ENCODE data around the gene WDR77.

The WDR77 gene

DNA sequence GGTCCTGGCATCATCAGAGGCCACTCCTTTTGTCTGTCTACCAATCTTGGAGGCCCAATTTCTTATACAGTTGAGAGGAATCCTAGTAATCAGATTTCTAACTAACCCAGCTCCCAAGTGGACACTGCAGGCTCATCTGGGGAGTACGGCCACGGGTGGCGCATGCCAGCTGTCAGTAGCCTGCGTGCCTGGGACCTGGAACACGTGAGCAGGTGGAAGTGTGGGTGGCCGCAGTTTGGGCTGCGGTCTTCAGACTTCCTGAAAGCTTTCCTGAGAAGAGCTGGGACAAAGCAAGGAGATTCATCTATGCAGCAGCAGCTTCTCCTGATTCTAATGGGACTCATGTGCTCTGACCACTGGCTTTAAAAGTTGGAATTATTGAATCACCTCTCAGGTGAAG, 42.0 kb upstream of the WDR77 start:
- H3K79me2 ChIP-seq (ENCODE audit: insufficient read depth, low read length): no peaks in the 10 kb centered on the region
- H3K4me3 ChIP-seq (ENCODE audit: insufficient read depth, low read length, poor library complexity, severe bottlenecking): no peak overlapping the region
- H3K9ac ChIP-seq (ENCODE audit: low read length): no peak overlapping the region
- no peaks in the 10 kb centered on the region for H3K36me3 ChIP-seq (ENCODE audit: low read length)
- H3K9me3 ChIP-seq (ENCODE audit: insufficient read depth, low read length): no peaks in the 10 kb centered on the region
- no peak for TF ChIP-seq EZH2phosphoT487 (conservative IDR thresholded peaks at IDR 0.05; ENCODE audit: low read length)
- no peak overlapping the region for H3K27ac ChIP-seq (ENCODE audit: low read depth, low read length)
- H3F3A ChIP-seq (ENCODE audit: insufficient read depth): no peaks in the 10 kb centered on the region
- H3K27me3 ChIP-seq (ENCODE audit: low read length): no peaks in the 10 kb centered on the region
- no peak overlapping the region for H2AFZ ChIP-seq (ENCODE audit: low read depth, low read length, severe bottlenecking)
- no peaks in the 10 kb centered on the region for H3K9me2 ChIP-seq (replicated peaks; ENCODE audit: insufficient read depth, low read length)
- H3K4me2 ChIP-seq (ENCODE audit: low read depth, low read length, poor library complexity, severe bottlenecking): no peak overlapping the region
- H4K20me1 ChIP-seq (ENCODE audit: low read depth, low read length): no peaks in the 10 kb centered on the region

DNA sequence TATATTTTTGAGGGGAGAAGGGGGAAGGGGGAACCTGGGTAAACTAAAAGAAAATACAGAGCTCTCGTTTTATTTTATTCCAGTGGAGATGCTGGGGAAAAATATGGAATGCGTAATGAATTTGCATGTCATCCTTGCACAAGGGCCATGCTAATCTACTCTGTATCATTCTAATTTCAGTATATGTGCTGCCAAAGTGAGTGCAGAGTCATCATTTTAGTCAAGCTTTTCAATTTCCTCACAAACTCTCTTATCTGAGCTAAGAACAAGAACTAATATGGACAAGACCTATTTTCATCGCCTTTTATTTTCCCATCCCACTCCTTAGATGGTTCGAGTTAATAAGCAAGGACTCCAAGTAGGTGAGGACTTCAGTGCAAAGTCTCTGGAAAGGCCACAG, 41.2 kb upstream of the WDR77 start:
- Histone ChIP-seq H3K27ac (ENCODE audit: low read depth, low read length) (no peak overlapping the region), H3K4me2 (ENCODE audit: low read depth, low read length, poor library complexity, severe bottlenecking) (no peak overlapping the region), H3K79me2 (ENCODE audit: insufficient read depth, low read length) (no peaks in the 10 kb centered on the region), H3K9me2 (replicated peaks; ENCODE audit: insufficient read depth, low read length) (no peaks in the 10 kb centered on the region), H3F3A (ENCODE audit: insufficient read depth) (no peaks in the 10 kb centered on the region), H3K27me3 (ENCODE audit: low read length) (no peaks in the 10 kb centered on the region), H4K20me1 (ENCODE audit: low read depth, low read length) (no peaks in the 10 kb centered on the region), H3K4me3 (ENCODE audit: insufficient read depth, low read length, poor library complexity, severe bottlenecking) (no peak overlapping the region), H3K9ac (ENCODE audit: low read length) (no peak overlapping the region), H3K36me3 (ENCODE audit: low read length) (no peaks in the 10 kb centered on the region), H3K9me3 (ENCODE audit: insufficient read depth, low read length) (no peaks in the 10 kb centered on the region), H2AFZ (ENCODE audit: low read depth, low read length, severe bottlenecking) (no peak overlapping the region)
- TF ChIP-seq, protein P1, sequence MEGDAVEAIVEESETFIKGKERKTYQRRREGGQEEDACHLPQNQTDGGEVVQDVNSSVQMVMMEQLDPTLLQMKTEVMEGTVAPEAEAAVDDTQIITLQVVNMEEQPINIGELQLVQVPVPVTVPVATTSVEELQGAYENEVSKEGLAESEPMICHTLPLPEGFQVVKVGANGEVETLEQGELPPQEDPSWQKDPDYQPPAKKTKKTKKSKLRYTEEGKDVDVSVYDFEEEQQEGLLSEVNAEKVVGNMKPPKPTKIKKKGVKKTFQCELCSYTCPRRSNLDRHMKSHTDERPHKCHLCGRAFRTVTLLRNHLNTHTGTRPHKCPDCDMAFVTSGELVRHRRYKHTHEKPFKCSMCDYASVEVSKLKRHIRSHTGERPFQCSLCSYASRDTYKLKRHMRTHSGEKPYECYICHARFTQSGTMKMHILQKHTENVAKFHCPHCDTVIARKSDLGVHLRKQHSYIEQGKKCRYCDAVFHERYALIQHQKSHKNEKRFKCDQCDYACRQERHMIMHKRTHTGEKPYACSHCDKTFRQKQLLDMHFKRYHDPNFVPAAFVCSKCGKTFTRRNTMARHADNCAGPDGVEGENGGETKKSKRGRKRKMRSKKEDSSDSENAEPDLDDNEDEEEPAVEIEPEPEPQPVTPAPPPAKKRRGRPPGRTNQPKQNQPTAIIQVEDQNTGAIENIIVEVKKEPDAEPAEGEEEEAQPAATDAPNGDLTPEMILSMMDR (IDR thresholded peaks at IDR 0.05; ENCODE audit: insufficient read depth, low read length, poor library complexity, severe bottlenecking): no peak
- no peak for TF ChIP-seq EZH2phosphoT487 (conservative IDR thresholded peaks at IDR 0.05; ENCODE audit: low read length)

DNA sequence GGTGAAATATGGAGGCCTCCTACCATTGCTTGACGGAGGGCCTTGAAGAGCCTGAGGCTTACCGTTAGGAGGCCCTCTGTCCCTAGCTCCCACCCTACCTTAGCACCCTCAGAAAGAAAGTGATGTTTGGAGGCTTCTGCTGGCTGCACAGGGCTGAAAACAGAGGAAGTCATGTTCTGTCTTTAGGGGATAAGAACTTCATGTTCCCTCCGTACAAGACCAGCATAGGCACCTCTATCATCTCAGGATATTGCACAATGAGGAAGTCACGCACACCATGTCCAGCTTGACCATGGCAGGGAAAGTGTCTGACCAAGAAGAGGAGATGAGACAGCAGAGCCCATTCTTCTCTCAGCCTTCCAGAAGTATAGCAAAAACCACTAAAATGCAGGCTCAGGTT, 40.5 kb upstream of the WDR77 start:
- TF ChIP-seq, protein P1 (IDR thresholded peaks at IDR 0.05; ENCODE audit: insufficient read depth, low read length, poor library complexity, severe bottlenecking): no peak
- no peak for TF ChIP-seq EZH2phosphoT487 (conservative IDR thresholded peaks at IDR 0.05; ENCODE audit: low read length)
- Histone ChIP-seq H3K27ac (ENCODE audit: low read depth, low read length) (no peak overlapping the region), H3K9ac (ENCODE audit: low read length) (no peak overlapping the region), H3K4me3 (ENCODE audit: insufficient read depth, low read length, poor library complexity, severe bottlenecking) (no peak overlapping the region), H3K9me3 (ENCODE audit: insufficient read depth, low read length) (no peaks in the 10 kb centered on the region), H2AFZ (ENCODE audit: low read depth, low read length, severe bottlenecking) (no peak overlapping the region), H3K27me3 (ENCODE audit: low read length) (no peaks in the 10 kb centered on the region), H3F3A (ENCODE audit: insufficient read depth) (no peaks in the 10 kb centered on the region), H3K79me2 (ENCODE audit: insufficient read depth, low read length) (no peaks in the 10 kb centered on the region), H3K4me2 (ENCODE audit: low read depth, low read length, poor library complexity, severe bottlenecking) (no peak overlapping the region), H3K9me2 (replicated peaks; ENCODE audit: insufficient read depth, low read length) (no peaks in the 10 kb centered on the region), H3K36me3 (ENCODE audit: low read length) (no peaks in the 10 kb centered on the region), H4K20me1 (ENCODE audit: low read depth, low read length) (no peaks in the 10 kb centered on the region)

DNA sequence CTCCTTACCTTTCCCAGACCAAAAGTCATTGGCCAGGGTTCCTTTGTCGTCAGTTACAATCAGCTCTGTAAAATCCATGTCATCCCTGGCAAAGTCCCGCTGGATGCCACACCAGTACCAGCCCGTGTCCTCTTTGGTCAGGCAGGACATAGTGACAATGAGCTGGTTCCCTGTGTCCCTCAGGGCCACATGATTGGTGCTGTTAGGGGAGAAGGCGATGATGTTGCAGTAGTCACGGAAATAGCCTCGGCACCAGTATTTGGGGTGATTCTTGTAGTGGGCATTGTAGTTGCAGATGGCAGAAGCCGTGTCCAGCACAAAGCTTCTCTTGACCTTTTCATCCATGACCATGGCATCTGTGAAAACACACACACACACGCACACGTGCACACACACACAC, 39.6 kb upstream of the WDR77 start:
- Histone ChIP-seq H3K9ac (ENCODE audit: low read length) (no peak overlapping the region), H3K27ac (ENCODE audit: low read depth, low read length) (no peak overlapping the region)

More for the DNA sequence above, 39.6 kb upstream of the WDR77 start:
- no peaks in the 10 kb centered on the region for H3K9me3 ChIP-seq (ENCODE audit: insufficient read depth, low read length)
- H3K27me3 ChIP-seq (ENCODE audit: low read length): no peaks in the 10 kb centered on the region
- H2AFZ ChIP-seq (ENCODE audit: low read depth, low read length, severe bottlenecking): no peak overlapping the region
- H3K4me2 ChIP-seq (ENCODE audit: low read depth, low read length, poor library complexity, severe bottlenecking): no peak overlapping the region
- H3K9me2 ChIP-seq (replicated peaks; ENCODE audit: insufficient read depth, low read length): no peaks in the 10 kb centered on the region
- H4K20me1 ChIP-seq (ENCODE audit: low read depth, low read length): no peaks in the 10 kb centered on the region
- no peaks in the 10 kb centered on the region for H3K36me3 ChIP-seq (ENCODE audit: low read length)
- TF ChIP-seq EZH2phosphoT487 (conservative IDR thresholded peaks at IDR 0.05; ENCODE audit: low read length): no peak
- TF ChIP-seq, protein P1 (IDR thresholded peaks at IDR 0.05; ENCODE audit: insufficient read depth, low read length, poor library complexity, severe bottlenecking): no peak
- H3K4me3 ChIP-seq (ENCODE audit: insufficient read depth, low read length, poor library complexity, severe bottlenecking): no peak overlapping the region
- H3K79me2 ChIP-seq (ENCODE audit: insufficient read depth, low read length): no peaks in the 10 kb centered on the region
- no peaks in the 10 kb centered on the region for H3F3A ChIP-seq (ENCODE audit: insufficient read depth)
